Peyer's patch (tissue), 4 donors: ENCODE results near the gene BBS12. TPM values are rescaled to one million over a fixed set of nuclear protein-coding genes. Genes with fewer than 3 reads are reported as not detected.

Source experiments
- DNase-seq, 3 donors: peaks; one replicate each; pipeline ENCODE4 v3.0.0-alpha.2; 2017 to 2019
- H3K27ac ChIP-seq, 4 donors: fragments of 200-600 bp; sonication (generic); one replicate each; pipeline ENCODE4 v1.5.1; 2016 to 2019
- H3K27me3 ChIP-seq, 2 donors: fragments of 200-600 bp; sonication (generic); one replicate each; pipeline ENCODE4 v1.5.1; 2019
- H3K36me3 ChIP-seq, 3 donors: fragments of 200-600 bp; sonication (generic); one replicate each; pipeline ENCODE4 v1.5.1; 2016 to 2019
- H3K4me1 ChIP-seq, 4 donors: fragments of 200-600 bp; sonication (generic); one replicate each; pipeline ENCODE4 v1.5.1; 2016 to 2019
- H3K4me3 ChIP-seq, 4 donors: fragments of 200-600 bp; sonication (generic); 1 replicate in 3 of 4; 2 replicates in 1 of 4; pipeline ENCODE4 v1.5.1; 2016 to 2019; ENCODE audit warnings: mild to moderate bottlenecking in 1 of 4
- H3K9me3 ChIP-seq, 4 donors: fragments of 200-600 bp; sonication (generic); one replicate each; pipeline ENCODE4 v1.5.1; 2016 to 2019; ENCODE audit warnings: mild to moderate bottlenecking in 1 of 4
- CTCF ChIP-seq, 6 experiments: fragments of 450-650 bp in 4 of 6; fragments of 200-600 bp in 2 of 6; sonication (generic) in 1 of 6; IDR thresholded peaks; one replicate each; pipeline ENCODE4 v1.5.1; 2017 to 2019; ENCODE audit warnings: antibody characterized with exemption in 6 of 6, mild to moderate bottlenecking in 3 of 6, moderate library complexity in 1 of 6
- POLR2A ChIP-seq, 2 donors: fragments of 450-650 bp; IDR thresholded peaks; one replicate each; pipeline ENCODE4 v1.5.1; 2017; ENCODE audit warnings: antibody characterized with exemption in 2 of 2, mild to moderate bottlenecking in 2 of 2, moderate library complexity in 2 of 2
- total RNA-seq, 4 donors: library from RNA; depleted of rRNA; stranded (reverse); fragments of >200 nt; gene quantifications; one replicate each; pipeline ENCODE4 v1.1.0, GENCODE V29; 2016

The BBS12 gene
- total RNA-seq, 4 donors from 2014 or later: 1.7 to 5.6 (median 4.7) TPM

GRCh38 chr4:122787940-122788339, 55.4 kb downstream of the BBS12 start:
- H3K4me1 ChIP-seq: peaks cover 0 to 4% (median 0%) of the 10 kb centered on the region in 4 donors
- no peak overlapping the region for H3K4me3 ChIP-seq
- TF ChIP-seq CTCF (IDR thresholded peaks at IDR 0.05) (no peak), POLR2A (IDR thresholded peaks at IDR 0.05) (no peak)
- no peaks in the 10 kb centered on the region for H3K9me3 ChIP-seq
- no peaks in the 10 kb centered on the region for H3K27me3 ChIP-seq
- H3K27ac ChIP-seq: no peak overlapping the region
- H3K36me3 ChIP-seq: no peaks in the 10 kb centered on the region
- DNase-seq: no peak

- no peak overlapping the region for H3K4me3 ChIP-seq
- peaks cover 0 to under 1% (median 0%) of the 10 kb centered on the region in 4 donors for H3K4me1 ChIP-seq
- H3K27ac ChIP-seq: no peak overlapping the region
- no peaks in the 10 kb centered on the region for H3K9me3 ChIP-seq
- H3K27me3 ChIP-seq: no peaks in the 10 kb centered on the region
- DNase-seq: no peak
- TF ChIP-seq POLR2A (IDR thresholded peaks at IDR 0.05) (no peak), CTCF (IDR thresholded peaks at IDR 0.05) (no peak)
- no peaks in the 10 kb centered on the region for H3K36me3 ChIP-seq
Measured at GRCh38 chr4:122788935-122789334, 56.4 kb downstream of the BBS12 start.

GRCh38 chr4:122793811-122794210, 61.3 kb downstream of the BBS12 start:
- Histone ChIP-seq H3K4me3 (no peak overlapping the region), H3K4me1 (no peaks in the 10 kb centered on the region), H3K27me3 (no peaks in the 10 kb centered on the region), H3K36me3 (no peaks in the 10 kb centered on the region), H3K9me3 (no peaks in the 10 kb centered on the region), H3K27ac (no peak overlapping the region)
- no peak for TF ChIP-seq CTCF (IDR thresholded peaks at IDR 0.05)
- no peak for TF ChIP-seq POLR2A (IDR thresholded peaks at IDR 0.05)
- DNase-seq: no peak

Other genes with a start within 250 kb of the BBS12 start
- gene IL21, start 111.6 kb upstream of the BBS12 start, total RNA-seq: not detected
- gene FGF2, start 94.1 kb downstream of the BBS12 start, total RNA-seq: 1 to 10 TPM; 1.0 to 5.8 (median 2.1) TPM
- gene NUDT6, start 189.9 kb downstream of the BBS12 start, total RNA-seq: 10 to 100 TPM in 2 of 4 donors, 1 to 10 TPM in 2; 8.7 to 12.4 (median 10.5) TPM